HFFc6 (cell line): ENCODE data around the gene PACRG. TPM values are rescaled to one million over a fixed set of nuclear protein-coding genes. Genes with fewer than 3 reads are reported as not detected.

Experiments
- DNase-seq: peaks from one replicate; pipeline ENCODE4 v3.0.0-alpha.2; 2018
- H3K27ac Mint-ChIP-seq: 2 replicates; pipeline ENCODE4 v1.8.0; 2020; ENCODE audit warnings: mild to moderate bottlenecking, mixed read lengths
- H3K27me3 Mint-ChIP-seq: 2 replicates; pipeline ENCODE4 v1.8.0; 2021; ENCODE audit warnings: mild to moderate bottlenecking, moderate library complexity, mixed read lengths; ENCODE audit not compliant: insufficient read depth
- H3K36me3 Mint-ChIP-seq: 2 replicates; pipeline ENCODE4 v1.8.0; 2021; ENCODE audit warnings: low read depth, mixed read lengths
- H3K4me1 Mint-ChIP-seq: 2 replicates; pipeline ENCODE4 v1.8.0; 2020; ENCODE audit warnings: low read depth, mixed read lengths
- H3K4me3 Mint-ChIP-seq: 2 replicates; pipeline ENCODE4 v1.8.0; 2020; ENCODE audit warnings: mild to moderate bottlenecking, moderate library complexity, mixed read lengths
- H3K9me3 Mint-ChIP-seq: 2 replicates; pipeline ENCODE4 v1.8.0; 2020; ENCODE audit warnings: mild to moderate bottlenecking, mixed read lengths
- total RNA-seq, 6 experiments: library from RNA; stranded (reverse); fragmentation: NEBNext Ultra II Directional; extraction: Animal tissue kit (Norgen Biotek cat#: 25700); gene quantifications; 2 replicates in 1 of 6; 3 replicates in 5 of 6; pipeline ENCODE4 v1.2.3, GENCODE V29; 2021
- TF ChIP-seq, protein P1 (sequence below): fragments of 200-600 bp; sonication (generic); IDR thresholded peaks from 2 replicates; pipeline ENCODE4 v1.5.0; 2021; ENCODE audit warnings: antibody characterized with exemption, mild to moderate bottlenecking

Gene PACRG
- total RNA-seq, 6 experiments from 2014 or later = not detected

GRCh38 chr6:163187606-163188005 lies 459.8 kb downstream of the PACRG start:
- Mint-ChIP-seq H3K4me1 (no peaks in the 10 kb centered on the region; the same call in 1 of the 2 replicates), H3K4me3 (no peak overlapping the region), H3K27ac (no peak overlapping the region), H3K27me3 (peaks cover 12% of the 10 kb centered on the region), H3K9me3 (peaks cover 18% of the 10 kb centered on the region; the same call in 1 of the 2 replicates), H3K36me3 (no peaks in the 10 kb centered on the region; the same call in 1 of the 2 replicates)
- TF ChIP-seq, protein P1, sequence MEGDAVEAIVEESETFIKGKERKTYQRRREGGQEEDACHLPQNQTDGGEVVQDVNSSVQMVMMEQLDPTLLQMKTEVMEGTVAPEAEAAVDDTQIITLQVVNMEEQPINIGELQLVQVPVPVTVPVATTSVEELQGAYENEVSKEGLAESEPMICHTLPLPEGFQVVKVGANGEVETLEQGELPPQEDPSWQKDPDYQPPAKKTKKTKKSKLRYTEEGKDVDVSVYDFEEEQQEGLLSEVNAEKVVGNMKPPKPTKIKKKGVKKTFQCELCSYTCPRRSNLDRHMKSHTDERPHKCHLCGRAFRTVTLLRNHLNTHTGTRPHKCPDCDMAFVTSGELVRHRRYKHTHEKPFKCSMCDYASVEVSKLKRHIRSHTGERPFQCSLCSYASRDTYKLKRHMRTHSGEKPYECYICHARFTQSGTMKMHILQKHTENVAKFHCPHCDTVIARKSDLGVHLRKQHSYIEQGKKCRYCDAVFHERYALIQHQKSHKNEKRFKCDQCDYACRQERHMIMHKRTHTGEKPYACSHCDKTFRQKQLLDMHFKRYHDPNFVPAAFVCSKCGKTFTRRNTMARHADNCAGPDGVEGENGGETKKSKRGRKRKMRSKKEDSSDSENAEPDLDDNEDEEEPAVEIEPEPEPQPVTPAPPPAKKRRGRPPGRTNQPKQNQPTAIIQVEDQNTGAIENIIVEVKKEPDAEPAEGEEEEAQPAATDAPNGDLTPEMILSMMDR = no peak
- DNase-seq = no peak

- Mint-ChIP-seq H3K4me1 (no peaks in the 10 kb centered on the region; the same call in 1 of the 2 replicates), H3K4me3 (no peak overlapping the region), H3K27ac (no peak overlapping the region), H3K27me3 (peaks cover 12% of the 10 kb centered on the region), H3K9me3 (peaks cover 18% of the 10 kb centered on the region; the same call in 1 of the 2 replicates), H3K36me3 (no peaks in the 10 kb centered on the region; the same call in 1 of the 2 replicates)
- DNase-seq = no peak
- TF ChIP-seq, protein P1 = no peak
Observed at GRCh38 chr6:163188746-163189145, 461.0 kb downstream of the PACRG start.

GRCh38 chr6:163189609-163190008 lies 461.8 kb downstream of the PACRG start:
- TF ChIP-seq, protein P1 = no peak
- H3K4me1 Mint-ChIP-seq = no peaks in the 10 kb centered on the region; the same call in 1 of the 2 replicates
- H3K9me3 Mint-ChIP-seq = peaks cover 18% of the 10 kb centered on the region; the same call in 1 of the 2 replicates
- H3K27me3 Mint-ChIP-seq = peaks cover 12% of the 10 kb centered on the region
- H3K27ac Mint-ChIP-seq = no peak overlapping the region
- no peak overlapping the region for H3K4me3 Mint-ChIP-seq
- DNase-seq = no peak
- no peaks in the 10 kb centered on the region; the same call in 1 of the 2 replicates for H3K36me3 Mint-ChIP-seq

DNA sequence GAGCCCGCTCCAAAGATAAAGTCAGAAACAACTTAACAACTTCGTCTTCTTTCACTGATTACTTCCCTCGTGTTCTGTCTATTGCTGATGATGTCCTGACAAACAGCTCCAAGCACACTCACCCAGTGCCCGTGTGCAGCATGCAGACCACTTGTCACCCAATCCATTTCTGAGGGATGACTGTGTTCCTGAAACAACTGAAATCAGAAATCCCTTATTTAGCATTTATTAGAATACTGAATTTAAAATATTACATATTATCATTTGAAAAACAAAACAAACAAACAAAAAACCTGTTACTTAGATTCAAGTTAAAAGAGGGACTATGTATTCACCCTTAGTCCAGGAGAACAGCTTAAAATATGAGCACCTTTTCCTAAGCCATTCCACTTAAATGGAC lies 463.0 kb downstream of the PACRG start:
- Mint-ChIP-seq H3K27me3 (peaks cover 13% of the 10 kb centered on the region), H3K4me3 (no peak overlapping the region), H3K9me3 (peaks cover 18% of the 10 kb centered on the region; the same call in 1 of the 2 replicates), H3K27ac (no peak overlapping the region), H3K4me1 (no peaks in the 10 kb centered on the region; the same call in 1 of the 2 replicates), H3K36me3 (no peaks in the 10 kb centered on the region; the same call in 1 of the 2 replicates)
- TF ChIP-seq, protein P1 = no peak
- DNase-seq = no peak

DNA sequence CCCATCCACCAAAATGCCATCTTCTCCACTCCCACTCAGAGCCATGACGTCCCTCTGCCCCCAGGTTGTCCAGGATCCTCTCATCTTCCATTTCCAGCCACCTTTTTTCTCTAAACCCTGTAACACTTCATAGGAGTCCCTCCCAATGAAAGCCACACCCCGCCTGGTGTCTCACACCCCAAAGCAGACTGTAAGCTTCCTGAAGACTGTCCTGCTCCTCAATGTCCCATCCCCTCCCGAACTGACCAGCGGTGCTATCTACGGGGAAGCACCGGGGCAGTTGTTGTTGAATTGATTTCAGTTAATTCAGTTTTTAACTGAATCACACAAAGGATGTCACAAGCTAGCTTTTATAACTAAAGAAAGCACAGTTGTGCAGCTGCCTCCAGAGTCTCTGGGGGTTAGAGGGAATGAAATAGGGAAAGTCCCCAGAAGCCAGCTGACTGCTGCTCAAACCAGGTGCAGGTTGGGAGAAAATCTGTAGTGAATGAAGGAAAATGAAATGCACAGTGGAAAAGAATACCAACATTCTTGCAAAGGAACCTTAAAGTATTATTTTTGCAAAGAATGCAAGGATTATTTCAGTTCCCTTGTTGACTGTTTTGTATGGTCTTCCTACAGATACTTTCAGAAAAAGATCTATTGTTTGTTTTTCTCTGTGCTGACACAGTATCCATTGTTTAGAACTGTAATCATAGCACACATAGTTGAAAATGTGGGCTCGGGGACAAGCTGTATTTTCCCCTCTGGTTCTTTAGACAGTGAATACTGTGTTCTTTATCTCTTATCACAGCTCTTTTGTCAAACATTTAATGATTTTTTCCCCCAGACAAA lies 464.1 kb downstream of the PACRG start:
- no peak overlapping the region for H3K27ac Mint-ChIP-seq

More for the DNA sequence above, 464.1 kb downstream of the PACRG start:
- TF ChIP-seq, protein P1 = no peak
- Mint-ChIP-seq H3K36me3 (no peaks in the 10 kb centered on the region; the same call in 1 of the 2 replicates), H3K9me3 (peaks cover 21% of the 10 kb centered on the region; the same call in 1 of the 2 replicates), H3K27me3 (peaks cover 12% of the 10 kb centered on the region), H3K4me1 (no peaks in the 10 kb centered on the region; the same call in 1 of the 2 replicates), H3K4me3 (no peak overlapping the region)
- no peak for DNase-seq
